GM12892 (cell line): ENCODE measurements around the gene CDH22.

Experiments used
- DNase-seq: peaks from one replicate; pipeline ENCODE4 v3.0.0; 2011; ENCODE audit not compliant: insufficient read length
- FAIRE-seq: peaks from 2 replicates; lab custom pipeline; 2011; peaks lifted over from hg19 to GRCh38; lab: Jason Lieb, UNC
- POLR2A ChIP-seq: IDR thresholded peaks from 2 replicates; pipeline ENCODE4 v1.6.1; 2011; ENCODE audit warnings: low read depth, low read length, control low read depth
- POLR2AphosphoS5 ChIP-seq: IDR thresholded peaks from 2 replicates; pipeline ENCODE4 v1.6.1; 2011; ENCODE audit warnings: low read depth, low read length, control low read depth
- TAF1 ChIP-seq: IDR thresholded peaks from 2 replicates; pipeline ENCODE4 v1.6.1; 2011; ENCODE audit warnings: low read depth, mild to moderate bottlenecking, control low read depth, low read length, borderline replicate concordance

Gene CDH22

DNA sequence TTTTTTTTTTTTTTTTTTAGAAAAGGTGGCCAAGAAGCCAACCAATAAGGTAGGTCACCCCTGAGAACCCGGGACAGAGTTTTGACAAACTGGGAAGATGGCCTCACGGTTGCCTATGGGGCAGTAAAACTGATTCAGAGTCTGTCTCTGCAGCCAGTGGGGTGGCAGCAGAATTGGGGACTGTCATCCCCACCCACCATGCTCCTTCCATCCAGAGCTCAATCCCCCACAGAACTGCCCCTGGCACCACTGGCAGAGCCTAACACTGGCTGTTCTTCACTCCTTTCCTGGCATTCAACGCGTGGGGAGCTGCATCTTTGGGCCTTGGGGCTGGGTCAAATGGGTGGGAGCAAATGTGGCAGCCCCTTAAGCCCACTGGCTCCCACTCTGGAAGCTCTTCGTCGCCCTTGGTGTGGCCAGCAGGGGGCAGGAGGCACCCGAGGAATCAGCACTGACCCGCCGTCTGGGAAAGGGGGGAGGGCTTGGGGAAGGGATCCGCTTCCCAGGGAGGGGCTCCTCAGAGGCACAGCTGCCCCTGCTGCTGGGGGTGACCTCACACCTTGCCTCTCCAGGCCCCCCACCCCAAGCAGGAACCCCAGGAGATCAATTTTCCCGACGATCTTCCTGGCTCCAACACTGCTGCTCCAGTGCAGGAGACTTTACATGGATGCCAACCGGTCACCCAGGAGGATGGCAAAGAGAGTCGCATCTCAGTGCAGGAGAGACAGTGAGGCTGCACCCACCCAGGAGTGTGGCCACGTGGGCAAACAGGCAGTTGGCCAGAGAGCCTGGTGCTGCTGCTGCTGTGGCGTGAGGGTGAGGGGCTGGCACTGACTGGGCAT lies 179.8 kb downstream of the CDH22 start:
- TF ChIP-seq POLR2AphosphoS5 (peak; percentile 83), TAF1 (no peak), POLR2A (peak; percentile 45; the same call in 1 of the 2 replicates)
- no peak for DNase-seq
- no peak for FAIRE-seq

GRCh38 chr20:46127396-46128010 lies 180.8 kb downstream of the CDH22 start:
- no peak; the same call in 1 of the 2 replicates for TF ChIP-seq POLR2A
- peak; percentile 36; the same call in 1 of the 2 replicates for TF ChIP-seq POLR2AphosphoS5
- FAIRE-seq = no peak
- DNase-seq = no peak

DNA sequence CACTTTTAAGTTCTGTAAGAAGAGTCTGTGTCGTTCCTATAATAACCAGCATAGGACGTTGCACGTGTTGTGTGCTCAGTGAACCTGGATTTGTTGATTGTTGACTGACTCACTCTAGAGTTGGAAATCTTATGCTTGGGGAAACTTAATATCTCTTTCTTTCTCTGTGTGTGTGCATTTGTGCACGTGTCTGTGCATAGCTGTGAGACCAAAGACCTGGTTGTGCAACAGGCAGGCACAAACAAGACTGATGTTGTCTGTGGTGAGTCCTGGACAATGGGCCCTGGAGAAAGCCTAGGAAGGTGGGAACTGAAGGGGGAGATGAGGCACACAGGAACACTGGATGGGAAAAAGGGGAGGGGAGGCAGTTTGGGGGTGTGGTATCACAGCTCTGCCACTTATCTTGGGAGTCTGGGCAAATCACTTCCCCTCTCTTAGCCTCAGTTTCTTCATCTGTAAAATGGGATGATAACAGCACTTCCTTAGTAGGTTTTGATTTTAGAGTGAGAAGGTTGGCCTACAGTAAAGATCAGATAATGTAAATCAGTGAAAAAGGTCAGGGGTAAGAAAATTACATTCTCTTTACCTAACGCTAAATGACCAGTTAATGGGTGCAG lies 181.8 kb downstream of the CDH22 start:
- FAIRE-seq (no peak), DNase-seq (no peak)
- TF ChIP-seq TAF1 (no peak), POLR2AphosphoS5 (peak; percentile 60; the same call in 1 of the 2 replicates), POLR2A (no peak; the same call in 1 of the 2 replicates)
